Measurements from ENCODE around the gene ZNF562. TPM values are rescaled to one million over a fixed set of nuclear protein-coding genes. Genes with fewer than 3 reads are reported as not detected.
"Not testable (repeated sequence)": the region's sequence is repeated elsewhere in the genome, so short reads cannot be mapped to it uniquely, and the experiment has no call there.

ZNF562 gene
- total RNA-seq (2014; rRNA removed; shearing (Covaris generic)), result 27.1 and 28.3 TPM in 2 replicates
- 9.1 and 11.1 TPM in 2 replicates for polyA plus RNA-seq (2015; cell fraction: cytosol; rRNA removed)
- 17.3 and 23.5 TPM in 2 replicates for polyA plus RNA-seq (2015; cell fraction: nucleus; rRNA removed)

DNA sequence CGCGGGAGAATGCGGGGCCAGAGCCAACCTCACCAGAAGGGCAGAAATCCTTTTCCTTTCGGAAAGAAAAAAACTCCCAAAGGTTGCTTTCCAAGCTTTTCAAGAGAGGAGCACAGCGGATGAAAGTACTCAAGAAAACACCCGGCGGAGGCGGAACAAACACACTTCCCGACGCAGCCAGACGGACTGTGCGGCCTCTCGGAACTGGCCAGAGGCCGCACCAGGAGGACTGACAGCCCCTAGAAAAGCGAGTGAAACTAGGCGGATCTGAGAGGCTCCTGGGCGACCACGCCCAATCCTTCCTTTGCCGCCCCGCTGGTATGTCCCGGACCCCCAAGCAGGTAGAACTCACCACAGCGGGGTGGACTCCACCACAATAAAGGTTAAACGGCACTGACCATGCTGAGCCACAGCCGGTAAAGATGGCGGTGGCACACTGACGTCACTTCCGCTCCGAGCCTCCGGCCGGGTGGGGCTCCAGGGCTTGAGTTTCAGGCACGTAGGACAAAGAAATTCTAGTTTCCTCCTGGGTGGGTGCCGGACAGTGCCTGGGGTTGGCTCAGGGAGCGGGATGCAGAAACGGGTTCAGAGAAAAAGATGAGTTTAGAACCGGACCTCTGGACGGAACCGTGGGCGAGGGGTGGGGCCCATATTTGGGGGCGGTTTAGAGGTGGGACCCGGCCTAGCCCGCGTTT is at the start of gene ZNF562:
Gene ZNF562 (minus strand): TSS at position 438 of the 695 bp plus-strand sequence. CDS start 14,356 bp downstream, outside the sequence.
- in situ Hi-C loops (cut with HindIII; ENCODE audit: low pct_unique_long_range_greater_than_20kb, low sequenced_read_pairs), result no loop called here
- DNase-seq (ENCODE audit: low read depth, low spot score), result peak; percentile 80

DNA sequence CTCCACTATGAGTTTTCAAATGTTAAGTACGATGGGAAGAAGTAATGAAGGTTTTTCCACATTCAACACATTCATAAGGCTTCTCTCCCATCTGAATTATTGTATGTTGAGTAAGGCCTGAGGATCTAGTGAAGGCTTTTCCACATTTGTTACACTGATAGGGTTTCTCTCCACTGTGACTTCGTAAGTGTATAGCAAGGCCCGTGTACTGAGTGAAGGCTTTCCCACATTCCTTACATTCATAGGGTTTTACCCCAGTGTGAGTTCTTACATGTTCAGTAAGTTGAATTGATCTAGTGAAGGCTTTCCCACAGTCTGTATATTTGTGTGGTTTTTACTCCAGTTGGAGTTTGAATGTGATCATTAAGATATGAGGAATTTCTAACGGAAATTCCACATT is 49.3 kb upstream of the ZNF562 start:
- no peak for DNase-seq (ENCODE audit: low read depth, low spot score)
- in situ Hi-C loops (cut with HindIII; ENCODE audit: low pct_unique_long_range_greater_than_20kb, low sequenced_read_pairs), result no loop called here

DNA sequence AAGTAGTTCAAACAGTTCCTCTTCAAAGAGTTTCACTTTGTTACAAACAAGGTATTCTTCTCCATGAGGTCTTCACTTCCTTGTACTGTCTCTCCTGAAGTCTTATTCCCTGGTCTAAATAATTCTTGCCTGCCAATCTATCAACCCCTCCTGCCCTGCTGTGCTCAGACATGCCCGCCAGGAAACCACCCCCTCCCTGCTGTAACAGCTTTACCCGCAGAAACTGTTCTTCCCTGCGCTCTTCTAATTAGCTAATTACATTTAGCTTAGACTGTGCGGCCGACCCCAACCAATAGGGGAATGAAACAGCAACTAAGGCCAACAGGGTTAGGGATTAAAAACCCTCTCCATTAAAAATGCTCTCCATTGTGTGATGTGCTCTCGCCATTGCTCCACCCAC is 47.0 kb upstream of the ZNF562 start:
- in situ Hi-C loops (cut with HindIII; ENCODE audit: low pct_unique_long_range_greater_than_20kb, low sequenced_read_pairs), result no loop called here
- DNase-seq (ENCODE audit: low read depth, low spot score), result no peak

DNA sequence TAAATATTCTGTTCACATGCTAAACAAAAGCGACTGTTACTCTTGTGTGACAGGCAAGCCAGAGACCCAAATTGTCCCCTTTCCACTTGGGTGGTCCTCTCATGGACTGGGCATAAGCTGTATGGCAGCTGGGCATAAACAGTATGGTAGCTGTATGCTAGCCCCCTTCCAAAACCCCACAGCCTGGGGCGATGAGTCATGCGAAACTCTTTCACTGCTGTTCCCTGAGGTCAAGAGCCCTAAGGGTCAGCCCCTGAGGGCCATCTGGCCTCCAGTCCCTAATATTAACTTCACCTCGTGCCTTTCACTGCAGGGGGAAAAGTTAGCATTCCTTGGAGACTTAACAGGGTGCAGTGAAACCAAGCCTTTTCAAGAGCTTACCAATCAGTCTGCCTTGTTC is 45.6 kb upstream of the ZNF562 start:
- in situ Hi-C loops (cut with HindIII; ENCODE audit: low pct_unique_long_range_greater_than_20kb, low sequenced_read_pairs), result no loop called here
- no peak for DNase-seq (ENCODE audit: low read depth, low spot score)

DNA sequence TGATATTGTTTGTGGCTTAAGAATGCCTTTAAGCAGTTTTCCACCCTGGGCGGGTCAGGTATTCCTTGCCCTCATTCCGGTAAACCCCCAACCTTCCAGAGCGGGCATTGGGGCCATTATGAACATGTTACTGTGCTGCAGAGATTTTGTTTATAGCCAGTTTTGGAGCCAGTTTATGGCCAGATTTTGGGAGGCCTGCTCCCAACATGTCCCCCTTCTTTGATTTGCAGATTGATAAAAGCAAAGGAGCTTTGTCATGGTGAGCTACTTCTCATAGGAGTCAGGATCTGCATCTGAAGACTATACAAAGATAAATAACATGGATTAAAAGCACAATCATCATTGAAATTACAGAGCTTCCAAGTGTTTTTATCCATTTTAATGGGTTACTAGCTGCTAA is 36.9 kb upstream of the ZNF562 start:
- no peak for DNase-seq (ENCODE audit: low read depth, low spot score)

DNA sequence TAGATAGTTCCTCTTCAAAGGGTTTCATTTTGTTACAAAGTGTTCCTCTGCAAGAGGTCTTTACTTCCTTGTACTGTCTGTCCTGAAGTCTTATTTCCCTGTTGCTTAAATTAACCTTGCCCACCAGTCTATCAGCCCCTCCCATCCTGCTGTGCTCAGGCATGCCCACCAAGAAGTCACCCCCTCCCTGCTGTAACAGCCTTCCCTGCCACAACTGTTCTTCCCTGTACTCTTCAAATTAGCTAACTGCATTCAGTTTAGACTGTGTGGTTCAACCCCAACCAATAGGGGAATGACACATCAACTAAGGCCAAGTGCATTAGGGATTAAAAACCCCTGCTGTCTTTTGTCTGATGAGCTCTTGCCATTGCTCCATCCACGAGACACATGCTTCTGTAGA is 34.4 kb upstream of the ZNF562 start:
- DNase-seq (ENCODE audit: low read depth, low spot score), result no peak
- in situ Hi-C loops (cut with HindIII; ENCODE audit: low pct_unique_long_range_greater_than_20kb, low sequenced_read_pairs), result no loop called here

More for the DNA sequence above, 36.9 kb upstream of the ZNF562 start:
- in situ Hi-C loops (cut with HindIII; ENCODE audit: low pct_unique_long_range_greater_than_20kb, low sequenced_read_pairs), result no loop called here

DNA sequence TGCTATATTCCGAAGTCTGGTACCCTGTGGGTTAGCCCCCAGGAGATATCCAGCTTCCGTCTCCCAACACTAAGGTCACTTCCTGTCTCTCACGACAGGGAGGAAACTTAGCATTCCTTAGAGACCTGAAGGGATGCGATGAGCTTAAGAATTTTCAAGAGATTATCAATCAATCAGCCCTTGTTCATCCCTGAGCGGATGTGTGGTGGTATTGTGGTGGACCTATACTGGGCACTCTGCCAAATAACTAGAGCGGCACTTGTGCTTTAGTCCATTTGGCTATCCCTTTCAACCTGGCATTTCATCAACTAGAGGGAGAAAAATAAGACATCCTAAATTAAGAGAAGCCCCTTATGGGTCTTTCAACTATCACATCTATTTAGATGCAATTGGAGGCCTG is 30.9 kb upstream of the ZNF562 start:
- in situ Hi-C loops (cut with HindIII; ENCODE audit: low pct_unique_long_range_greater_than_20kb, low sequenced_read_pairs), result no loop called here

DNA sequence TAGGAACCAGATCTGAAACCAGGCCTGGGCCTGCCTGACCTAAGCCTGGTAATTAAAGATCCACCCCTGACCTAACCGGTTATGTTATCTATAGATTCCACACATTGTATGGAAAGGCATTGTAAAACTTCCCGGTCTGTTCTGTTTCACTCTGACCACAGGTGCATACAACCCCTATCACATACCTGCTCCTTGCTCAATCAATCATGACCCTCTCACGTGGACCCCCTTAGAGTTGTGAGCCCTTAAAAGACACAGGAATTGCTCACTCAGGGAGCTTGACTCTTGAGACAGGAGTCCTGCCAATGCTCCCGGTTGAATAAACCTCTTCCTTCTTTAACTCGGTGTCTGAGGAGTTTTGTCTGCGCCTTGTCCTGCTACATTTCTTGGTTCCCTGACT is 27.3 kb upstream of the ZNF562 start:
- no peak for DNase-seq (ENCODE audit: low read depth, low spot score)
- in situ Hi-C loops (cut with HindIII; ENCODE audit: low pct_unique_long_range_greater_than_20kb, low sequenced_read_pairs), result no loop called here

More for the DNA sequence above, 30.9 kb upstream of the ZNF562 start:
- peak; percentile 1 for DNase-seq (ENCODE audit: low read depth, low spot score)

DNA sequence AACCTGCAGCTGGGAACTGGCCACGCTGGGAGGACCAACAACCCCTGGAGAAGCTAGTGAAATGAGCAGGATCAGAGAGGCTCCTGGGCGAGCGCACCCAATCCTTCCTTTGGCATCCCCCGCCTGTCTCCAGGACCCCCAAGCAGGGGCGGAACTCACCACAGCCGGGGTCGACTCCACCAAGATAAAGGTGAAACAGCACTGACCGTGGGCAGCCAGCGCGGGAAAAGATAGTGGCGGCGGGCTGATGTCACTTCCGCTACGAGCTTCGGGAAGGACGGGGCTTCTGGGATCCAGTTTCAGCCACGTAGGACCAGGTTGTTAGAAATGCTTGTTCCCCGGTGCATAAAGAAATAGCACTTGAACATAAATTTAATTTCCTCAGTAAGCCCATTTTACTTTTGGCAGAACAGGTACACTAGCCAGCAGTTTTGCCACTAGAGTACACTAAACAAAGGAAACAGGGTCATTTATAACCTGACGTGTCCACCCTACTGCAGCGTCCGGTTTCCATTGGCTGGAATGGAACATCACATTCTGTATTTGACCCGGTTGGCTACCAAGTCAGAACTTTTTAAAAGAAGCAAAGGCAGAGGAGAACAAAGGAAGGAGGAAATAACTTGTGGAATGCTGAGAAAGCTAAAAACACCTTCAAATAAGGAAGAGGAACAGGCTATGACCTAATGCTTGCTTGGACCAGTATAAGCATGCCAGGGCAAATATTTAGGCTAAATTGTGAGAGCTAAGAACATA is 25.5 kb upstream of the ZNF562 start:
- no peak for DNase-seq (ENCODE audit: low read depth, low spot score)
- in situ Hi-C loops (cut with HindIII; ENCODE audit: low pct_unique_long_range_greater_than_20kb, low sequenced_read_pairs), result no loop called here

DNA sequence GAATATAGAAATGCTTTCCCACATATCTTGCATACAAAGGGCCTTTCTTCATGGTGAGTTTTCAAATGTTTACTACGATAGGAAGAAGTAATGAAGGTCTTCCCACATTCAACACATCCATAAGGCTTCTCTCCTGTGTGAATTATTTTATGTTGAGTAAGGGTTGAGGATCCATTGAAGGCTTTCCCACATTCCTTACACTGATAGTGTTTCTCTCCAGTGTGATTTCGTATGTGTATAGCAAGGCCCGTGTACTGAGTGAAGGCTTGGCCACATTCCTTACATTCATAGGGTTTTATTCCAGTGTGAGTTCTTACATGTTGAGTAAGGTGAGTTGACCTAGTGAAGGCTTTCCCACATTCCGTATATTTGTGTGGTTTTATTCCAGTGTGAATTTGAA is 15.4 kb upstream of the ZNF562 start:
- DNase-seq (ENCODE audit: low read depth, low spot score); in situ Hi-C loops (cut with HindIII; ENCODE audit: low pct_unique_long_range_greater_than_20kb, low sequenced_read_pairs): not testable (repeated sequence)

DNA sequence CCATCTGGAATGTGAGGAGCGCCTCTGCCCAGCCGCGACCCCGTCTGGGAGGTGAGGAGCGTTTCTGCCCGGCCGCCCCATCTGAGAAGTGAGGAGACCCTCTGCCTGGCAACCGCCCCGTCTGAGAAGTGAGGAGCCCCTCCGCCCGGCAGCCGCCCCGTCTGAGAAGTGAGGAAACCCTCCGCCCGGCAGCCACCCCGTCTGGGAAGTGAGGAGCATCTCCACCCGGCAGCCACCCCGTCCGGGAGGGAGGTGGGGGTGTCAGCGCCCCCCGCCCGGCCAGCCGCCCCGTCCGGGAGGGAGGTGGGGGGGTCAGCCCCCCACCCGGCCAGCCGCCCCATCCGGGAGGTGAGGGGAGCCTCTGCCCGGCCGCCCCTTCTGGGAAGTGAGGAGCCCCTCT is 5.1 kb upstream of the ZNF562 start:
- in situ Hi-C loops (cut with HindIII; ENCODE audit: low pct_unique_long_range_greater_than_20kb, low sequenced_read_pairs); DNase-seq (ENCODE audit: low read depth, low spot score): not testable (repeated sequence)

DNA sequence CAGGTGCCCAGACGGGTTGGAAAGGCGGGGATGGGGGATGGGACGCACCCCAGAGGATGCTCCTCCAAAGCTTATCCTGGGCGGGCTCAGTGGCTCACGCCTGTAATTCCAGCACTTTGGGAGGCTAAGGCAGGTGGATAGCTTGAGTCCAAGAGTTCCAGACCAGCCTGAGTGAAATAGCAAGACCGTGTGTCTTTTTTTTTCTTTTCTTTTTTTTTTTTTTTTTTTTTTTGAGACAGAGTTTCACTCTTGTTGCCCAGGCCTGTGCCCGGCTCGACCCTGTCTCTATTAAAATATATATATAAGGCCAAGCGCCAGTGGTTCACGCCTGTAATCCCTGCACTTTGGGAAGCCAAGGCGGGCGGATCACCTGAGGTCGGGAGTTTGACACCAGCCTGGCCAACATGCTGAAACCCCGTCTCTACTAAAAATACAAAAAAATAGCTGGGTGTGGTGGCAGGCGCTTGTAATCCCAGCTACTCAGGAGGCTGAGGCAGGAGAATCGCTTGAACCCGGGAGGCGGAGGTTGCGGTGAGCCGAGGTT is 530 bp upstream of the ZNF562 start:
- DNase-seq (ENCODE audit: low read depth, low spot score); in situ Hi-C loops (cut with HindIII; ENCODE audit: low pct_unique_long_range_greater_than_20kb, low sequenced_read_pairs): not testable (repeated sequence)

DNA sequence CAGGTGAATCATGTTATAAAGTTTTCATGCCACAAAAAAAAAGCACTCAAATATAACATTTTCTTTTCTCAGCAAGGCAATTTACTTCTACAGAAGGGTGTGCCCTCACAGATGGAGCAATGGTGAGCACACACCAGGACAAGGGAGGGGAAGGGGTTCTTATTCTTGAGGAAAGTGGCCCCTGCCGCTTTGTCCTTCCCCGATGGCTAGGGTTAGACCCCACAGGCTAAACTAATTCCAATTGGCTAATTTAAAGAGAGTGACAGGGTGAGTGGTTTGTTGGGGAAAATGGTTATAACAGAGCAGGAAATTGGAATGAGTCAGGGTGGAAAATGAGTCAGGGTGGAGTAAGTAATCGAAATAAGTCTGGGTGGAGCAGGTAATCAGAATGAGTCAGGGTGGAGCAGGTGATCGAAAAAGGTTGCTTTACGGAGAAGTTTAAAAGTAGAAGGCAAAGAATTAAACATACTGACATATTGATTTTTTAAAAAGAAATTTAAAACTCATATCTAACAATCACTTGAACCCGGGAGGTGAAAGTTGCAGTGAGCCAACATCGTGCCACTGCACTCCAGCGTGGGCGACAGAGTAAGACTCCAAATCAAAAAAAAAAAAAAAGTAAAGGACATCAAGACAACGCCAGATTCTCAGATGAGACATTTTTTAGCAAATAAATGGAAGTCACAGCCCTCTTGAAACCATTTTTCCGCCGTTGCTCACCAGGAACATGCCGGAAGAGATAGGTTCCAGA is 813 bp downstream of the ZNF562 start:
- DNase-seq (ENCODE audit: low read depth, low spot score), result no peak
- in situ Hi-C loops (cut with HindIII; ENCODE audit: low pct_unique_long_range_greater_than_20kb, low sequenced_read_pairs), result no loop called here

DNA sequence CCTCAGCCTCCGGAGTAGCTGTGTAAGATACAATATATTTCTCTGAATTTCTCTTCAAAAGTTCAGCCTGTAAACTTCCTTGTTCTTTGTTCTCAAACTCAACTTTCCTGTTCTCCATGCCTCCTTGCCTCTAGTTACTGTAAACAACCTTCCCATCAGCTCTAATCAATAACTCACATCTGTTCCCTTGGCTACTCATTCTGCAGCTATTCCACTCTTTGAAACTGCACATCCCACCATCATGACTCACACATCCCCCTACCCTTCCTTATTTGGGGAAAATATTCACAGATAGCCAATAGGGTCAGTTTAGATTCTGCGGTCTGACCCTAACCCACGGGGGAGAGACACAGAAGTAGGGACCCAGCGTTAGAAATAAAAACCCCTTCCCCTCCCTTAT is 2.0 kb downstream of the ZNF562 start:
- in situ Hi-C loops (cut with HindIII; ENCODE audit: low pct_unique_long_range_greater_than_20kb, low sequenced_read_pairs), result no loop called here
- no peak for DNase-seq (ENCODE audit: low read depth, low spot score)

DNA sequence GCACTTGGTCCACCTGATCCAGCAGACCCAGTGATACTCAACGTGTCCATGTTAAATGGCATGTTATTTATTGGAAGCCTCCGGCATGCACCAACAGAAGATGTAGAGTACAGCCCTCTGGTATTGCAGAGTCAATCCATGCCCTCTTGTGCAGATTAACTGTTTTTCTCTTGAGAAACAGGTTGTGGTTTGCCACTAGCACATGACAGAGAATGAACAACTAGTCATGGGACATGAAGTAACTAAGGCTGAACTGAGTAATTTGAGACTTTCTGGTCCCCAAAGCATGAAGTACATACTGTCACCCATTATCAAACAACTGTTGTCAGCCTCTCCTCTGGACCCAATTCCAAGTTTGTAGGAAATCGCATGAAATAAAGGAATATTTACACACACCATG is 3.2 kb downstream of the ZNF562 start:
- in situ Hi-C loops (cut with HindIII; ENCODE audit: low pct_unique_long_range_greater_than_20kb, low sequenced_read_pairs), result no loop called here
- DNase-seq (ENCODE audit: low read depth, low spot score), result no peak

DNA sequence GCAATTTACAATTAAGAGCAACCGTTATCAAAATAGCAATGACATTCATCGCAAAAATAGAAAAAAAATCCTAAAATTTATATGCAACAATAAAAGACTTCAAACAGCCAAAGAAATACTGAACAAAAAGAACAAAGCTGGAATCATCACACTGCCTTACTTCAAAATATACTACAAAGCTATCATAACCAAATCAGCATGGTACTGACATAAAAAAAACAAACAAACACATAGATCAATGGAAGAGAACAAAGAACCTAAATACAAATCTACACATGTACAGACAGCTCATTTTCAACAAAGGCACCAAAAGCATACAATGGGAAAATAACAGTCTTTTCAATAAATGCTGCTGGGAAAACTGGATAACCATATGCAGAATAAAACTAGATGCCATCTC is 6.4 kb downstream of the ZNF562 start:
- in situ Hi-C loops (cut with HindIII; ENCODE audit: low pct_unique_long_range_greater_than_20kb, low sequenced_read_pairs), result no loop called here

DNA sequence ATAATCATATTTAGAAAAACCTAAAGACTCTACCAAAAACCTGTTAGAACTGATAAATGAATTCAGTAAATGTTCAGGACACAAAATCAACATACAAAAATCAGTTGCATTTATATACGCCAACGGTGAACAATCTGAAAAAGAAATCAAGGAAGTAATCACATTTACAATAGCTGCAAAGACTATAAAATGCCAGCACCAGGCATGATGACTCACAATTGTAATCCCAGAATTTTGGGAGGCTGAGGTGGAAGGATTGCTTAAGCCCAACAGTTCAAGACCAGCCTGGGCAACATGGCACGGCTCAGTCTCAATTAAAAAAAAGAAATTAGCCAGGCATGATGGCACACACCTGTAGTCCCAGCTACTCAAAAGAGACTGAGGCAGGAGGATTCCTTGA is 7.0 kb downstream of the ZNF562 start:
- no peak for DNase-seq (ENCODE audit: low read depth, low spot score)
- in situ Hi-C loops (cut with HindIII; ENCODE audit: low pct_unique_long_range_greater_than_20kb, low sequenced_read_pairs), result no loop called here

More for the DNA sequence above, 6.4 kb downstream of the ZNF562 start:
- no peak for DNase-seq (ENCODE audit: low read depth, low spot score)

DNA sequence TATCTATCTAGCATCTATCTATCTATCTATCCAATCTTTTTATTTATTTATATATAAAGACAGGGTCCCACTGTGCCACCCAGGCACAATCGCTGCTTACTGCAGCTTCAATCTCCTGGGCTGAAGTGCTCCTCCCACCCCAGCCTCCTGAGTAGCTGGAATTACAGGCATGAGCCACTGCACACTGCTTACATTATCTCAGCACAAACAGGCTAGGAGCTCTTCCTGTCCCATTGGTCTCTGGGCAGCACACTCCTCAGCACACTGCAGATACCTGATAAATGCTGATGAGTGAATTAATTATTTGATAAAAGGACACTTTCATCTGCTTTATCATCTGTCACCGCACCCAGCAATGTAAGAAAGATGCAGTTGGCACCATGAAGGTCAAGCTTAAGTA is 16.1 kb downstream of the ZNF562 start:
- DNase-seq (ENCODE audit: low read depth, low spot score), result no peak
- in situ Hi-C loops (cut with HindIII; ENCODE audit: low pct_unique_long_range_greater_than_20kb, low sequenced_read_pairs), result no loop called here
